HEK293 (cell line): Measurements from ENCODE around the gene SLC7A14.

Source experiments
- ATF2 ChIP-seq: fragments of 450-650 bp; formaldehyde crosslinking; IDR thresholded peaks from 2 replicates; pipeline ENCODE4 v1.5.1; 2016; ENCODE audit warnings: missing biosample characterization, missing genetic modification characterization, low read depth
- CTCF ChIP-seq: fragments of 450-650 bp; formaldehyde crosslinking; IDR thresholded peaks from 2 replicates; pipeline ENCODE4 v1.5.1; 2016; ENCODE audit warnings: missing biosample characterization, missing genetic modification characterization
- SP3 ChIP-seq: fragments of 450-650 bp; formaldehyde crosslinking; IDR thresholded peaks from 2 replicates; pipeline ENCODE4 v1.5.1; 2016; ENCODE audit warnings: missing biosample characterization, missing genetic modification characterization
- ZBTB11 ChIP-seq: fragments of 450-650 bp; formaldehyde crosslinking; conservative IDR thresholded peaks from 2 replicates; pipeline ENCODE4 v1.5.1; 2016; ENCODE audit warnings: low read depth, missing biosample characterization, missing genetic modification characterization
- ZNF248 ChIP-seq: fragments of 450-650 bp; formaldehyde crosslinking; IDR thresholded peaks from 2 replicates; pipeline ENCODE4 v1.5.1; 2017; ENCODE audit warnings: missing biosample characterization, missing genetic modification characterization
- ZNF26 ChIP-seq: fragments of 450-650 bp; formaldehyde crosslinking; IDR thresholded peaks from 2 replicates; pipeline ENCODE4 v1.5.1; 2016; ENCODE audit warnings: missing biosample characterization, missing genetic modification characterization
- ZNF324 ChIP-seq: fragments of 450-650 bp; formaldehyde crosslinking; IDR thresholded peaks from 2 replicates; pipeline ENCODE4 v1.5.1; 2016; ENCODE audit warnings: missing biosample characterization, missing genetic modification characterization
- ZNF398 ChIP-seq: fragments of 450-650 bp; formaldehyde crosslinking; IDR thresholded peaks from 2 replicates; pipeline ENCODE4 v1.5.1; 2017; ENCODE audit warnings: missing biosample characterization, missing genetic modification characterization
- ZNF513 ChIP-seq: fragments of 450-650 bp; IDR thresholded peaks from 2 replicates; pipeline ENCODE4 v1.5.1; 2018; ENCODE audit warnings: missing biosample characterization, missing genetic modification characterization
- ZNF792 ChIP-seq: fragments of 450-650 bp; formaldehyde crosslinking; IDR thresholded peaks from 2 replicates; pipeline ENCODE4 v1.5.1; 2016; ENCODE audit warnings: missing biosample characterization, missing genetic modification characterization
- ZNF830 ChIP-seq: fragments of 450-650 bp; IDR thresholded peaks from 2 replicates; pipeline ENCODE4 v1.5.0; 2018; ENCODE audit warnings: missing biosample characterization, missing genetic modification characterization, low read depth, mild to moderate bottlenecking, moderate library complexity
- ZNF837 ChIP-seq: fragments of 450-650 bp; formaldehyde crosslinking; IDR thresholded peaks from 2 replicates; pipeline ENCODE4 v1.5.1; 2016; ENCODE audit warnings: missing biosample characterization, missing genetic modification characterization
- ZSCAN18 ChIP-seq: fragments of 450-650 bp; formaldehyde crosslinking; IDR thresholded peaks from 2 replicates; pipeline ENCODE4 v1.5.1; 2016; ENCODE audit warnings: missing biosample characterization, missing genetic modification characterization
- ZXDB ChIP-seq: fragments of 450-650 bp; formaldehyde crosslinking; IDR thresholded peaks from 2 replicates; pipeline ENCODE4 v1.5.1; 2016; ENCODE audit warnings: missing biosample characterization, missing genetic modification characterization

- TF ChIP-seq ATF2 (tag by site-specific recombination) (no peak), ZNF513 (tag by site-specific recombination) (no peak), CTCF (tag by site-specific recombination) (no peak), ZNF248 (tag by site-specific recombination) (no peak), ZNF398 (no peak), ZNF26 (tag by site-specific recombination) (no peak), ZNF324 (tag by site-specific recombination) (no peak), SP3 (tag by site-specific recombination) (no peak), ZSCAN18 (tag by site-specific recombination) (no peak), ZBTB11 (no peak), ZNF837 (no peak), ZNF830 (tag by site-specific recombination) (no peak), ZXDB (tag by site-specific recombination) (no peak), ZNF792 (tag by site-specific recombination) (no peak)
These were observed 49.2 kb downstream of the SLC7A14 start for GRCh38 chr3:170536712-170537111.
